ENCODE measurements around the gene COG8. TPM values are rescaled to one million over a fixed set of nuclear protein-coding genes. Genes with fewer than 3 reads are reported as not detected.

The COG8 gene
- total and polyA plus RNA-seq, 10 of the 15 experiments (the other 5 are each of a cell fraction or from before 2014, with no cell fraction given): 2.8 to 39.6 (median 23.8) TPM

- TF ChIP-seq HCFC1 (IDR thresholded peaks at IDR 0.05; ENCODE audit: low read length) (peak; percentile 79), HSF1 (IDR thresholded peaks at IDR 0.05; ENCODE audit: low read depth, low read length) (0 out of 2 replicates have a peak, but pooled peaks have one; percentile 32), NFYA (IDR thresholded peaks at IDR 0.05; ENCODE audit: borderline replicate concordance, low read depth, low read length) (no peak), SRF (IDR thresholded peaks at IDR 0.05; ENCODE audit: low read depth in 2 of 2, low read length in 2 of 2) (0 out of 4 replicates have a peak, but pooled peaks of 1 of the 2 experiments have one; percentile 15), EP300 (IDR thresholded peaks at IDR 0.05; ENCODE audit: borderline replicate concordance in 1 of 2, control insufficient read depth in 1 of 2, low read depth in 2 of 2, low read length in 2 of 2) (0 out of 4 replicates have a peak, but pooled peaks of 1 of the 2 experiments have one; percentile 28), MTA3 (IDR thresholded peaks at IDR 0.05; ENCODE audit: borderline replicate concordance, low read length) (no peak; the same call in 1 of the 2 replicates)
These were observed at the start of gene COG8, which contains the start of gene NIP7 (continued) for GRCh38 chr16:69339289-69340094.

GRCh38 chr16:69386596-69386995 lies 47.2 kb upstream of the COG8 start:
- no peak for DNase-seq (ENCODE audit: low read depth, low spot score)
- ChIA-PET RAD21 (ENCODE audit: unreplicated experiment) (interaction anchor here (1.3 to 2.1 kb wide), 2 partner anchors 10 to 45 kb away, joined by 3 to 12 read pairs; no protein-coding TSS in a partner anchor), SMC1A (ENCODE audit: uncharacterized antibody, unreplicated experiment) (interaction anchor here (0.9 to 1.0 kb wide), 2 partner anchors 9 to 82 kb away, joined by 3 to 4 read pairs; no protein-coding TSS in a partner anchor), CTCF (interaction anchor here (0.6 to 2.8 kb wide), 3 partner anchors 10 to 369 kb away, joined by 3 to 19 read pairs (median 4); partner anchors contain the start of gene NOB1), POLR2A (interaction anchor here (0.6 to 0.8 kb wide), 3 partner anchors 16 to 317 kb away, joined by 3 to 4 read pairs (median 4); no protein-coding TSS in a partner anchor)
- Histone ChIP-seq H3K79me2 (ENCODE audit: control insufficient read depth, insufficient read depth, low read length) (peaks cover 34% of the 10 kb centered on the region), H3K4me3 (peak overlapping the region; percentile 93; the same call in 1 of the 2 replicates), H2AFZ (ENCODE audit: control insufficient read depth, low read depth, low read length) (no peak overlapping the region), H3K9me3 (replicated peaks; ENCODE audit: control insufficient read depth, insufficient read depth, low read length) (no peaks in the 10 kb centered on the region), H3K36me3 (ENCODE audit: control insufficient read depth in 2 of 2, insufficient read depth in 2 of 2, low read length in 1 of 2) (peaks cover 0 to 9% of the 10 kb centered on the region in 2 experiments; a peak in 1 of 4 replicates), H3K4me1 (ENCODE audit: control insufficient read depth, insufficient read depth, low read length) (peaks cover 9% of the 10 kb centered on the region; the same call in 1 of the 2 replicates), H3K4me2 (ENCODE audit: control insufficient read depth, insufficient read depth) (no peak overlapping the region), H4K20me1 (ENCODE audit: control insufficient read depth, insufficient read depth) (no peaks in the 10 kb centered on the region), H3K27me3 (replicated peaks in 1 of 2; ENCODE audit: control insufficient read depth in 2 of 2, insufficient read depth in 2 of 2, low read length in 1 of 2) (no peaks in the 10 kb centered on the region), H3K9ac (ENCODE audit: control insufficient read depth, insufficient read depth, low read length) (no peak overlapping the region), H3K27ac (ENCODE audit: control insufficient read depth, insufficient read depth) (no peak overlapping the region)
- ATAC-seq: no peak
- 96% methylated on average over 1 of the region's 1 CpG for WGBS (ENCODE audit: insufficient coverage, insufficient replicate concordance, low lambda C conversion rate, missing lambda C conversion rate)
- in situ Hi-C loops (cut with MboI) (no loop called here), intact Hi-C loops (cut with micrococcal nuclease; ENCODE audit: unreplicated experiment) (no loop called here)
- FAIRE-seq: no peak
- no TSS peak for BruUV-seq (replicated peaks)
- TF ChIP-seq RB1 (IDR thresholded peaks at IDR 0.05; ENCODE audit: borderline replicate concordance): no peak
- no peak for TF ChIP-seq CREB1 (IDR thresholded peaks at IDR 0.05; ENCODE audit: low read depth)
- no peak for TF ChIP-seq SKIL (IDR thresholded peaks at IDR 0.05; ENCODE audit: low read depth, poor library complexity, severe bottlenecking)
- TF ChIP-seq MEF2A (IDR thresholded peaks at IDR 0.05; ENCODE audit: insufficient read depth, low read depth, low read length): no peak
- TF ChIP-seq IKZF2 (IDR thresholded peaks at IDR 0.05): no peak
